GM18502 (cell line): Measurements from ENCODE around the gene FBXW8.

Experiments
- ATAC-seq: cut with Tn5 transposase; IDR thresholded peaks from one replicate; pipeline ENCODE4 v1.9.1; 2021; ENCODE audit warnings: mild to moderate bottlenecking; ENCODE audit not compliant: unreplicated experiment, poor library complexity

The FBXW8 gene

DNA sequence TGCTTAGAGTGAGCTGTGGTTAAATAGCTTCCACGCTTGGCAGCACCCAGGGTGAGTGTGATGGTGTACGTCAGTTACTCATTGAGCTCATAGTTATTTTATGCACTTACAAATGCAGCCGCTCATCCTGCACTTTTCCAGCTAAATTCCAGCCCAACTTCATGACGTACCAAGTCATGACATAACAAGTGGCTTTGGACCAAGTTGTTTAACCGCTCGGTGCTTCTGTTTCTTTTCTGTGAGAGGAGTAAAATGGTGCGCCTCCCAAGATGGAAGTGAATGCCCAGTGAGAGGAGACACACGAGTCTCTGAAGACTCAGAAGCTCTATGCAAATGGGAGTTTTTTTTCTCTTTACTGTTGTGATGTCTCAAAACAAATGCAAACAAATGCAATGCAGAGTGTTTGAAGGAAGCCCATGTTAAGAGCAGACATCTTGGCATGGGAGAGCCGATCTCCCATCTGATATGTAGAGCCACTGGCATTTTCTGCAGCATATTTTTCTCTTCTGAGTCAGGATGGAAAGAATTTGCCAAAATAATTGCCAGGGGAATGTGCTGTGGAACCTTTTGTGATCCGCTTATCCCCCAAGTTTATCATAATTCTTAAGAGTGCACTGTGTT lies 72.2 kb downstream of the FBXW8 start:
- ATAC-seq = no peak

DNA sequence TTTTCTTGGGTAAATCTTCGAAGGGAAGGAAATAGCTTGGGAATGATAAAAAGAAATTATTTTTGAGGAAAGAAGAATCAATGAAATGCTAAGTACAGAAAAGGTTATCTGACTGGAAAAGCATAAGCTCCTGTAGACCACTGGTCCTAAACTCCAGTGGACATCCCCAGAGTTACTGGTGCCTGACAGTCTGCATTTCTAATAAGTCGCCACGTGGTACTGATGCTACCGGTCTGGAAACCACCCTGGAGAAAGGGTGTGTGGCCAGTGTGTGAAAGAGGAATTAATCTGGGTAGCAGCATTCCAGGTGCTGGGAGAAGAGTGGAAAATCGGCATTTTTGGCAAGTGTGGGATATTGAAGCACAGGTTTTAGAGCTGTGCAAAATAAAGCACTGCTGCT lies 73.3 kb downstream of the FBXW8 start:
- ATAC-seq = no peak

DNA sequence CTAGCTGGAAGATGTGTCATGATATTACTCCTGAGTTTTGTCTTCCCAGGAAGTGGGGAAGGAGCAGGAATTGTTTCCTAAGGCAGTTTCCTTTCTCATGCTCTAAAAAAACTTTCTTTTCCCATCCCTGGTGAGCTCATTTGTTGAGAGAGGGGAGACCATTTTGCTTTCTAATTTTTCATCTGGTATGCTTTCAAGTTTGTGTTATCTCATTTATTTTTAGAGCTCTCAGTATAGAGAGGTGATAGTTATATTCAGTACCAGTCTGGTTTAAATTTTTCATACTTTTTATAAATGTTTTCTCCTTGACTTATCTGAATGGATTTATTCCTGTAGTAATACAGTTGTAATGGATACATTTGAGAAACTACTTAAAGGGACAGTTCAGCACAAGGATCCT lies 79.6 kb downstream of the FBXW8 start:
- ATAC-seq = no peak

DNA sequence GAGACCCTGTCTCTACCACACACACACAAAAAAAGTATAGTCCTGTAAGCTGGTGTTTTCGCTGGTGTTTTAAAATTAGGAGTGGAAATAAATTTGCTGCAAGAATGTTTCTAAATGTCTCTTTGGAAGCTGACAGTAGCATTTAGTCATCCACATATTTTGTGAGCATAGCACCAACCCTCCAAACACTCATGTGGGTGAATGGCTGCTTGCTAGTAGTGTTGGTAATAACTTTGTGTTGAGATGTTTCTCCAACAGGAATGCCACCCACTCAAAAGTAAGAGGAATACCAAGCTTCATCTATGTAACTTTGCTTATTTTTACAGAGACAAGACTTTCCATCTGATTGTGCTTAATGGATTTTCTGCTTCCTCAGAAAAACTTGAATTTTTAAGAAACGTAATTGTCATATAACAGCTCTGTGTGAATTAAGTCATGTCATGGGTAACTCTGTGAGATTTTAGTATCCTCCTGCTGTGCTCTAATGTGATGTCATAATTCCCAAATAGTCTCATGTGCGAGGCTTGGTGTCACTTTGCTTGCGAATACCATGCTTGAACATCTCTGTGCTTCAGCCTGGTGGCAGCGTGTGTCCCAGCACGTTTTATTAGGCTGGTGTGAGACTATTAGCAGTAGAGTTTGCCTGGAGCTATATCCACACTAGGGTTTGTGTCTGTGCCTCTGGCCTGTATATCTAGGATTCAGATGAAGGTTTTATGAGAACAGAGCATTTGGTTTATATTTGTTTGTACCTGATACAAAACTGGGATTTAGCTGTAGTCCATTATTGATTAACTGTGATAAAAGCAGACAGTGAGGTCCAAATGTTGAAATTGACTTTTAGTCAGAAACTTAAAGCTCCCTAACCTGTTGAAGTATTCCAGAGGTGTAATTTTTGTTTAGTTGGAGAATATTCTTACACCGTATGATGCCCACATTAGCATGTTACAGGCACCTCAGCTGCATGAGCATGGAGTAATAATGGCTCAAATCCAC lies 80.5 kb downstream of the FBXW8 start:
- ATAC-seq = no peak

DNA sequence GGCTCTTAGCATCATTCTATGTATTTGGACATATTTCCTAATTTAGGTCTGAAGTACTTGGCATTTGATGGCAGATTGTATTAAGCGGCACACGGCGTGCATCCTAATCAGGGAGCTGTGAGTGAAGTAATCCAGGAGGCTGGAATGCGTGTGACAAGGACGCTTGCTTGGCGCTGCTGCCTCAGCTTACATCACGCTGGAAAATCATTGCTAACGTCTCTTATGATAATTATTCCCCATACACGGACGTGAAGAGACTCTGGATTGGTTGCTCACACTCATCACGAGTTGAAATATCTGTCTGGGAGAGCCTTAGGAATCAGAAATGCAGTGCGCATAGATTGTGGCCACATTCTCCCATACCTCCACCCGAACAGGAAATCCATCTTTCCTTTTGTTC lies 85.3 kb downstream of the FBXW8 start:
- no peak for ATAC-seq

DNA sequence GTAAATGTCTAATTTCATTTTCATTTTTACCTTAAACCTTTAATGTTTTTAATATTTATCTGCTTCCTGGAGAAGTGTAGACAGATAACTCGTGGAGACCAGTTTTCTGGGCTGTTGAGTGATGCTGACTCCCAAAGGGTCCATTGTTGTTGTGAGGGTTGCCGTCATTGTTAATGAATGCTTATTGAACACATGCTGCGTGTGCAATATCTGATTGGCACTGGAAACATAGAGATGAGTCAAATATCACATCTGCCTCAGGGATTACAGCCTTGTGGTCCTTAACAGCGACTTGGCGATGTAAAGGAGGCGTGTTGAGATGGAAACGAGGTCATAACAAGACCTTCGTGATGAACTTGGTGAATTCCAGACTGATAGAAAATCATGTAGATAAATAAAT lies 85.9 kb downstream of the FBXW8 start:
- ATAC-seq = no peak

DNA sequence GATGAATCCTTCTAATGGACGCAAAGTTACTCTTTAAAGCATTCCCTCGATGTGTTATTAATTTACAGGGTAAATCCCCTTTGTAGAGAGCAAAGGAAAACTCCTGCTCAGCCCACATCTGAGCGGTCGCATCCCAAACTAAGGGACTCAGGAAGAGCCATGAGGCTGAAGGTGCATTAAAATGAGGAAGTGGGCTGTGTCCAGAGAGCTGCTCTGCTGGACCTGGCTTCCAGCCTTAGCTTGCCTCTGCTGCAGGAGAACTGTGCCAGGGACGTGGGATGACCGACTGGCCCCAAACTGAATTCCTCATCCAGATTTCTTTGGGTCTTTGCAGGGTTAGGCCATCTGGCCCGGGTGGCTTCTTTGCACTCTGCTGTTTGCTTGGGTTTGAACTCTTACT lies 88.3 kb downstream of the FBXW8 start:
- no peak for ATAC-seq

DNA sequence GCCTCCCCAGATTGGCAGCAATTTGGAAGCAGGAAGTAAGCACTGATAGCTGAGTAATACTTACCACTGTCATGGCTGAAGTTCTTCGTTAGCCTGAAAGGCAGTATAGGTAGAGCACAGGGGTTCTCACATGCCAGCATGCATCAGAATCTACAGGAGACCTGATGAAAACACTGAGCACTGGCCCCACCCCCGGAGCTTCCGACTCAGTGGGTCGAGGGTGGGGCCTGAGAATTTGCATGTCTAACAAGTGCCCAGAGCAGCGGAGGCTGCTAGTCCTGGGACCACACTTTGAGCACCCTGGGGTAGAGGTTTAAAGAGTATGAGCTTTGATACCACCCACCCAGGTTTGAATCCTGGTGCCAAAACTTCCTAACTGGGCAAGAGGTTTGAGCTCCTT lies 89.6 kb downstream of the FBXW8 start:
- no peak for ATAC-seq

DNA sequence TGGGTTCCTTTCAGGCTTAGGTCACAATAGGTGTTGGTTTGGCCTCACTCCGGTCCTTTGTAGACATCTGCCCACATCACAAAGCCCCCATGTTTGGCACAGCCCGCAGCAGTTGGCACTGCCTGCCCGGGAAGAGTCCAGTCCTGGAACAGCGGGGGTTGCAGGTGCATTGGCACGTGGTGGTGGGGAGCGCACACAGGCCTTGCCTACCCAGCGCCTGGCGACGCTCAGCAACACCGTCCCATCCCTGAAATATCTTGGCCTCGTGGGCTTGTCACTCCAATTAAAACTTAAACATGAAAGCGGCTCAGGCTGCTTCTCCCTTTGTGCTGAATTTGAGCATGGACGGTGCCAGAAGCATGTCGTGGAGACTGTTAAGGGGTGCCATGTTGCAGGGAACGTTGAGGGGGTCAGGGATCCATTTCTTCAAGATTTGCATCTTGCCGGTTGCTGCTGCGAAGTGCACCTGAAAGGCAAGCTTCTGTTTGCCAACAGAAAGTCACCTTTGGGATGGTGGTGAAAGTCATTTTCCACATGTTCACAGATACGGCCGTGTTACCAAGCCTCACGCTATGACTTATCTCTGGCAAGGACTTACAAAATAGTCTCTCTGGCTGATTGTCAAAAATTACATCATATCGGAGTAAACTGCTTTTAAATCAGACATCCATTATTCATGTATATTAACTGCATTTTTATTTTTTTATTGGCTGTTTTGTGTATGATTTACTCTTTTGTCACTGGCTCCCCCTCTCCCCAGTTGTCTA lies 91.5 kb downstream of the FBXW8 start:
- no peak for ATAC-seq

DNA sequence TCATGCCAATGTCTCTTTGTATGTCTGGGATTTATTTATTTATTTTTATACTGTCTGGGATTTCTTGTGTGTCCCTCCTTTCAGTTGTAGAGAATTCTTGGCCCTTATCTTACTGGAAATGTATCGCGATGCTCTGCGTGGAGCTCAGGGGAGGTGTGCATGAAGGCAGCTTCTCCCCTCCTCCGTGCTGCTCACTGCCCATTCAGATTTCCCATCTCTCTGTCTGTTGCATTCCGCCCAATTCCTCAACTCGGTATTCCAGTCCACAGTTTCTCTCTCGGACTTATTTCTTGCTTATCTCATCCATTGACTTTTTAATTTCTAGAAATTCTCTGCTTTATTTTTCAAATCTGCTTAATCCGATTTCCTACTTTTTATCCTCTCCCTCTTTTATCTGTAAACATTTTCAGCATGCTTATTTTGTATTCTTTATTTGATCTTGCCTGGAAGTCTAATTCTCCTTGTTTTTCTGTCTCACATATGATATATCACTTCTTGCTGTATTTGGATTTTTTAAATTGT lies 93.2 kb downstream of the FBXW8 start:
- no peak for ATAC-seq

DNA sequence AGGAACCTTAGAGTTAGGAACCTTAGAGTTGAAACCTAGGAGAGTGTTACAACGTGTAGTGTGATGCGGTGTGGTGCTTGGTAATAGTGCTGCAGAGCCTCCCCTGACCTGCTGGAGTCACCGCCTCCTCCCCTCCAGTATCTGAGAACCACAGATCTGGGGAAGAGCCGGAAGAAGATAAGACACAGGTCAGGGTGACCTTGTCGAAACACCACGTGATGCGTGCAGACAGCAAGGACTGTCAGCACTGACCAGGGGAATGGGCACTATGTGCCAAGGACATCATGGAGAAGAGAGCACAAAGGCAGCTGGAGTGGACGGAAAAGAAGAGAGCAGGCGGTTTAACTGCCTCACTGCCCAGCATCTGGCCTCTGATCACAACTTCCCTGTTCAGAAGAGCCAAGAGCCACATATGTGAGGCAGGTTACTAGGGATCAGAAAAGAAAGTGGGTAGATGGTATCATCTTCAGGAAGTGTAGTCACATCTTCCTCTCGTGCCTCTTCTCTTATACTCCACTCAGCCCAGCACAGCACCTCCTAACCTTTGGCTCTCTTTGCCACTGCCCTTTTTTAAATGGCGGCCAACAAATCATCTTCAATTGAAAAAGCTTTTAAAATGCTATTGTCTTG lies 94.8 kb downstream of the FBXW8 start:
- no peak for ATAC-seq

DNA sequence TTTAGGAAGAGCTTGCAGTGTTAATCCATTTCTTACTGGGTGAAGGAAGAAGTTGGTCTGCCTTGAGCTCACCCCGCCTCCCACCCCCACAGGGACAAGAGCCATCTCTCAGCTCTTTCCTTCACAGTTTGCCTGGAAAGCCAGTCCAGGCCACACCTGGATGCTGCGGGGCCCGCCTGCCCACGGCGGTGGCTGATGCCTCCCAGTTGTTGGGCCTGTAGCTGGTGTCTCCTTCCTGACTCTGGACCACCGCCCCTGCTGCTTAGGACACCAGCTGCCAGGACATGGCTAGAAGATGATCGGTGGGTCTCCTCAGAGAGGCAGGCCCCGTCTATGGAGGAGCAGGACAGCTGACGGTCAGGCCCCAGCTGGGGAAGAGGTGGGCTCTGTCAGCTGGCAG lies 95.6 kb downstream of the FBXW8 start:
- ATAC-seq = no peak

DNA sequence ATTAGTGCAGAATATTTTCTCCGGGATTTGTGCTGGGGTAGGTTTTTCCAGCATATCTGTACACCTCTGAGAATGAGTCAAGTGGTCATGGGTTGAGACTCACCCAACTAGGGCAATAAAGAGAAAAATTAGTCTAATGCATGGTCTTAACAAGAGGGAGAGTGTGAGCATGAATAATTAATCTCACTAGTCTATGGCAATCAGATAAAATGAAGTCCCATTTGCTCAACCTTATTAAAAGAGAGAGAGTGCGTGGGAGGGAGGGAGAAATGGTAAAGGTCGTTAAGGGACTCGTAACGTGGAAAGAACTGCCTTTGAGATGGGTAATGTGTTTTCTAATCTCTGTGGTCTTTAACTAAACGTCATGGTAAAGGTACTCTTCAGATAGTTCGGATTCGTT lies 96.8 kb downstream of the FBXW8 start:
- no peak for ATAC-seq

DNA sequence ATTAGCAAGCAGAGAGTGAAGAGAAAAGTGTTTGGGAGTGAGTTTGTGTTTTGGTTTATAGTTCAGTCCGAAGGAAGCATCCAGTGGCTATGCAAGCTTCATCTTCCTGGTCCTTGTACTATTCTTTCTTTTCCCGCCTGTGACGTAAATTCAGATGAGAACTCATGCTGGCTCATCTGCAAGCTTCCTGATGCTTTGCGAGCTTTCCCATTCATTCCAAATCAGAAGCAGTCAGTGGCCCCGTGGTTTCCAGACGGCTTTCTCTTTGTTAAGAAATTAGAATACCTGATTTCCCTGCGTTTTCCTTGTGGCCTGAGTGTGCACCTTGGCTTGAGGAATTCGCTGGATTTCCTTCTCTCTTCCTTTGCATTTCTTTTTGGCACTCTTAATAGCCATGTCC lies 99.0 kb downstream of the FBXW8 start:
- no peak for ATAC-seq

DNA sequence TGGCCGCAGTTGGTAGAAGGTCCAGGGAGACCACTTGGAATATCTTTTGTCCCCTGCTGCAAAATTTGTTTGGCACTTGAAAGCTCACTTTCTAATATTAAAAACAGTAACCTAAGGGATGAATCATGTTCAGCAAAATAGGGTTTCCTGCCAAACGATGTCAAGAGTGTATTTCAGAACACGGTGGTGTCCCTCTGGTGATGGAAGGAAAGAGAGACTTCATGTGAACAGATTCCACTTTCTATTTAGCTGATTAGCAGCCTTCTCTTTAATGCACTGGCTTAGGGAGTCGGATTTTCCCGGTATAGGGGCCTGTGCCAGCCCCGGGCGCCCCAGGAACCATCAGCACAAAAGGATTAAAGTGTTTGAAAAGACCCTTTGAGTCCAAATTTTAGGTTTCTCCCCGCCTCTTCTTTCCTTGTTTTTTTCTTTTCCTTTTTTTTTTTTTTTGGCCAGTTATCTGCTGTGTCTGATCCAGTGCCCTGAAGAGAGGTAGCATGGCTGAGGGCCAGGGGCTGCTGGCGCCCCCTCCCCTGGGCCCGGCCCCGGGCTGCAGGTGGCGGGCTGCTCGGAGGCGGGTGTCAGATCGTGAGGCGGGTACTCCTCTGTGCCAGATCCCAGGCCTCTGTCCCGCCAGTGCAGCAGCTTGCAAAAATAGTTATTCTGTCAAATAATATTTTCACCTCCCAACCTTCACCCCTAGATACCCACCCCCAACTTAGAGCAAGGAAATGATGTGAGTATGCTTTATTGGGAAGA lies 100.1 kb downstream of the FBXW8 start:
- no peak for ATAC-seq

DNA sequence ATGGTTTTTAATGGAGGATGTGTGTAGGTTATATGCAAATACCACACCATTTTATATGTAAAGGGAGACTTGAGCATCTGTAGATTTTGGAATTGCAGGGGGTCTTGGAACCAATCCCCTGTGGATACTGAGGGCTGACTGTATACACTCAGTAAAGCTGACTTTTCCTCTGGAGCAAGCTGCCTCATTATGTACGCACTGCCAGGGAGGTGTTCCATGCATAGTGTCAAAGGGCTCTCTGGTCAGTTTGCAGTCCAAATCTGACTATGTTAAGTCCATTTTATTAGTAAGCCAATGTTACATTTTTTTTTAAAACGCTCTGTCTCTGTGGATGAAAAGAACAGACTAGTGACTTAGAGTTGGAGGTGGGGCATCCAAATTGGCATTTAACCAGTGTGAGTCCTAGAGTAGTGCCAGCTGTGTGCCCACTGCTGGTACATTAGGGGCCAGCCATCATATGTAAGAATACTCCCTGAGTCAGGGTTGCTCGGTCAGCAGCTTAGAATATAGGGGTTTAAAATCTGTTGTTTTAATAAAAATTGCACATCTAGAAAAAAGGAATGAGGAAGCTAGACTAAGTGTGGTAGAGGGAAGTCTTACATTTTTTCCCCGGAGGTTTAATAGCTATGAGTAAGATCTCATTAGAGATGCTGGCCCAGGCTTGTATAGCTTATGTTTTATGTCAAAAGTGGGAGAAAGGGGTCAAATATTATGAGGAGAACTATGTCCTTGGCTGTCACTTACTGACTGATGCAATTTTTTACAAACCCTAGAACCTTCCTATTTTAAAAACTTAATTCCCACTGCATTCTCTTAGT lies 101.4 kb downstream of the FBXW8 start:
- ATAC-seq = no peak

DNA sequence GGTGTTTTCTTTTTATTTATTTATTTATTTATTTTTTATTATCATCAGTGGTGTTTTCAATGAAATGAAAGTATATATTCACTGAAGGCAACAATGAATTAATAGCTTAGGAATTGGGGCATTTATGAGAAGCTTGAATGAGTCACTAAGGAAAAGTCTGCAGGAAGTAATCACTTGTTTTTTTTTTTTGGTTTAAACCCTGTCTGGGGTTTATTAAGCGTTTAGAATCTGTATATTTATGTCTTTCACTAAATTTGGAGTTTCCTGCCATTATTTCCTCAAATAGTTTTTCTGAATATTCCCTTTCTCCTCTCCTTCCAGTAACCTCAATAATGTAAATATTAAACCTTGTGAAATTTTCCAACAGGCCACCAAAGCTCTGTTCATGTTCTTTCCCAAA lies 103.0 kb downstream of the FBXW8 start:
- no peak for ATAC-seq

DNA sequence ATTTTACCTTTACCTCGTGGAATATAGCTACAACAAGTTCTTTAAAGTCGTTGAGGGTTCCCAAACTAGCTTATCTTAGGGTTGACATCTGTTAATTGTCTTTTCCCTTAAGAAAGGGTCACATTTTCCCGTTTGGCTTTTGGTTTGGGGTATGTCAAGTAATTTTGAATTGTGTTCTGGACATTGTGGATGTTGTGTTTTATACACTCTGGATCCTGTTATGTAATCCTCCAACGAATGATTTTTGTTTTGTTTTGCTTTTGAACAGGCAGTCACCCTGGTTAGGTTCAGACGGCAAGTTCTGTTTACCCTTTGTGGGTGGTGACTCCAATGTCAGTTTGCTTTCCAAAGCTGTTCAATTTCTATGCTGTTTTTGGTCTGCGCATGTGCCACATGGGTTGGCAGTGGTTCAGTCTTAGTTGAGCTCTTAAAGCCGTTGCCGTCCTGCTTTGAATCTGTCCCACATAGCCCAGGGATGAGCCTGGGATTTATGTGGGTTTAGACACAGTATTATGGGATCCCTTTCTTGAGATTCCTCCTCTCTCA lies 103.7 kb downstream of the FBXW8 start:
- no peak for ATAC-seq

DNA sequence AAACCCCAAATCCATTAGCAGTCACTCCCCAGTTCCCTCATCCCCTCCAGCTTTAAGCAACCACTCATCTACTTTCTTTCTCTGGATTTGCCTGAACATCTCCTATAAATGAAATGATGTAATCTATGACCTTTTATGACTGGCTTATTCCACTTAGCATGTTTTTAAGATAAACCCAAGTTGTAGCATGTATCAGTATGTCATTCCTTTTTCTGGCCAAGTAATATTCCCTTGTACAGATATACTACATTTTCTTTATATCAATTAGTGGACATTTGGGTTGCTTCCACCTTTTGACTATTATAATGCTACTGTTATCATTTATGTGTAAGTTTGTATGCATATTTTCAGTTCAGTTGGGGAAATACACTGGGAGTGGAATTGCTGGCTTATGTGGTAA lies 105.1 kb downstream of the FBXW8 start:
- no peak for ATAC-seq
